ENCODE data around the gene ACSS1. TPM values are rescaled to one million over a fixed set of nuclear protein-coding genes. Genes with fewer than 3 reads are reported as not detected.

The ACSS1 gene
- total and polyA plus RNA-seq, 7 donors = 20.1 to 41.0 (median 27.1) TPM

- Histone ChIP-seq H3K27ac (no peak overlapping the region), H3K27me3 (no peaks in the 10 kb centered on the region), H3K36me3 (peaks cover 0 to 31% (median 12%) of the 10 kb centered on the region in 4 donors), H3K4me3 (no peak overlapping the region), H3K4me1 (no peaks in the 10 kb centered on the region), H3K9me3 (no peaks in the 10 kb centered on the region)
- 32 to 76% methylated on average over 11 of the region's 11 CpGs for WGBS, 2 donors
- DNase-seq = peak; percentile 67
- intact Hi-C loops (cut with DNase I) = no loop called here
- TF ChIP-seq CTCF (IDR thresholded peaks at IDR 0.05) (no peak), POLR2AphosphoS5 (IDR thresholded peaks at IDR 0.05) (no peak), EP300 (IDR thresholded peaks at IDR 0.05) (no peak), POLR2A (IDR thresholded peaks at IDR 0.05) (no peak)
Measured at GRCh38 chr20:25022680-25023079, 35.3 kb downstream of the ACSS1 start.

- no peak for DNase-seq
- Histone ChIP-seq H3K4me1 (no peaks in the 10 kb centered on the region), H3K27ac (no peak overlapping the region), H3K9me3 (no peaks in the 10 kb centered on the region), H3K27me3 (no peaks in the 10 kb centered on the region), H3K36me3 (peaks cover 4 to 43% (median 15%) of the 10 kb centered on the region in 4 donors), H3K4me3 (no peak overlapping the region)
- TF ChIP-seq POLR2A (IDR thresholded peaks at IDR 0.05) (no peak), POLR2AphosphoS5 (IDR thresholded peaks at IDR 0.05) (no peak), EP300 (IDR thresholded peaks at IDR 0.05) (no peak), CTCF (IDR thresholded peaks at IDR 0.05) (no peak)
- intact Hi-C loops (cut with DNase I) = no loop called here
- 96 to 98% methylated on average over 6 of the region's 6 CpGs for WGBS, 2 donors
Measured at GRCh38 chr20:25021336-25021735, 36.6 kb downstream of the ACSS1 start.

DNA sequence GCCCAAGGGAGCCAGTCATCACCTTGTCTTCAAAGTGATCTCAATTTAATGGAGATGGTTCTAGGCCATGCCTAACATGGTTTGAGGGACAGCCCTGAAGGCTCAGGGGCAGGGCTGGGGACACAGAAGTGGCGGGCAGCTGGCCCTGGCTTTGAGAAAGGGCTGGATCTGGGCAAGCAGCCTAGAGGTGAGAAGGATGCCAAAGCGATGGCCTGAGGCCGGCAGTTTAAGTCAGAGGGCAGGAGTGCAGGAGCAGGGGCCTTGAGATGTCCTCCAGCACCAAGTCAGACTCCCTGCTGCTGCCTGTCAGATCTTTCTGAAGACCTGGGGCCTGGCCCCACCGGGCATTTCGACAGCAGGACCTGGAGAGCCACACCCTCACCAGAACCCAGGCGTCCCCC, 37.0 kb downstream of the ACSS1 start:
- Histone ChIP-seq H3K27ac (no peak overlapping the region), H3K4me1 (no peaks in the 10 kb centered on the region), H3K9me3 (no peaks in the 10 kb centered on the region), H3K4me3 (no peak overlapping the region), H3K27me3 (no peaks in the 10 kb centered on the region), H3K36me3 (peaks cover 4 to 48% (median 16%) of the 10 kb centered on the region in 4 donors)
- no peak for TF ChIP-seq EP300 (IDR thresholded peaks at IDR 0.05)
- TF ChIP-seq POLR2AphosphoS5 (IDR thresholded peaks at IDR 0.05) = no peak
- TF ChIP-seq CTCF (IDR thresholded peaks at IDR 0.05) = no peak
- TF ChIP-seq POLR2A (IDR thresholded peaks at IDR 0.05) = no peak
- intact Hi-C loops (cut with DNase I) = no loop called here
- 94 to 95% methylated on average over 6 of the region's 6 CpGs for WGBS, 2 donors
- peak; percentile 48 for DNase-seq

DNA sequence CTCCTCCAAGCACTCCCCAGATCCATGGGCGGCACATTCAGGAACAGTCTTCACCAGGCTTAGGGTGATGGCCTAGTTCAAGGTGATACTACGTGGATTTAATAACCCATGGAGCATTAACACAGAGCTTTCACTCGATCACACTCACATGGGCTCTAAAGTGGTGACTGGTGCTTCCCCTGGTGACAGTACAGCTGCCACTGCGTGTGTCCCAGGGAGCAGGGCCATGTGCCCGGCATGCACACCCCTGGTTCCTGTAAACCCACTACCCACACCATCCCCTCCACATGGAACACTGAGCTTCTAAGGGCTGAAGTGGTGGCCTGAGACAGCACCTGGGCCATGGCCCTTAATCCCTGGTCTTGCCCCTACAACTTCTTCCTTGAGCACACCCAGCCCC, 37.6 kb downstream of the ACSS1 start:
- 96% methylated on average over 5 of the region's 5 CpGs for WGBS, 2 donors
- no peaks in the 10 kb centered on the region for H3K27me3 ChIP-seq
- DNase-seq = peak; percentile 15
- no peak overlapping the region for H3K27ac ChIP-seq
- intact Hi-C loops (cut with DNase I) = no loop called here
- H3K4me1 ChIP-seq = no peaks in the 10 kb centered on the region
- TF ChIP-seq CTCF (IDR thresholded peaks at IDR 0.05) (no peak), POLR2AphosphoS5 (IDR thresholded peaks at IDR 0.05) (no peak), POLR2A (IDR thresholded peaks at IDR 0.05) (no peak), EP300 (IDR thresholded peaks at IDR 0.05) (no peak)
- H3K9me3 ChIP-seq = no peaks in the 10 kb centered on the region
- peaks cover 4 to 53% (median 17%) of the 10 kb centered on the region in 4 donors for H3K36me3 ChIP-seq
- H3K4me3 ChIP-seq = no peak overlapping the region
